SHP77 treated with DMSO at 0.1 percent for 48 hours (cell line): ENCODE data around the gene RRP12.
"Not testable (repeated sequence)": the region's sequence is repeated elsewhere in the genome, so short reads cannot be mapped to it uniquely, and the experiment has no call there.

Source experiments
- DNase-seq: peaks from one replicate; lab custom pipeline; 2025; lab: John Stamatoyannopoulos, UW

Gene RRP12

DNA sequence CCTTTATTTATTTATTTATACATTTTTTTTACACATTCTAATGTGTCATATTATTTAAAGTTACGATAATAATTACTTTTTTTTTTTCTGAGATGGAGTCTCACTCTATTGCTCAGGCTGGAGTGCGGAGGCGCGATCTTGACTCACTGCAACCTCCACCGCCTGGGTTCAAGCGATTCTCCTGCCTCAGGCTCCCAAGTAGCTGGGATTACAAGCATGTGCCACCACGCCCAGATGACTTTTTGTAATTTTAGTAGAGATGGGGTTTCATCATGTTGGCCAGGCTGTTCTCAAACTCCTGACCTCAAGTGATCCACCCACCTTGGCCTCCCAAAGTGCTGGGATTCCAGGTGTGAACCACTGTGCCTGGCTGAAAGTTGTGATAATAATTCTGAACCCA, 5.3 kb upstream of the RRP12 start:
- DNase-seq, result not testable (repeated sequence)

DNA sequence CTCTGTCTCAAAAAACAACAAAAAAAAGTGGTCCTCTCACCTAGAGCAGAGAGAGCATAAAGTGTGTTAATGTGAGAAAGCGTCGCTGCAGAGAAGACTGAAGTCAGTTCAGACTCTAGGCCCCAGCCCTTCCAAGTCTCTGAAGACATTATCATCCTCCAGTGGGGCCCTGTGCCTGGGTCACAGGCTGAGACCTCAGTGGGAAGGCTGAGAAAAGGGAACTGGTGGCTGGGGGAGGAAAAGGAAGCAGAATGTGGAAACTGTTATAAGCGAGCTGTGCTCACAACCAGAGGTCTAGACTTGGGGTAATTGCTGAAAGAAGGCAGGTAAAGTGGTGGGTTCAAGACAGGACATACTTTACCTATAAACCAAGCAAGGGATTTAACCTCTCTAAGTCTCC, 4.9 kb upstream of the RRP12 start:
- no peak for DNase-seq

DNA sequence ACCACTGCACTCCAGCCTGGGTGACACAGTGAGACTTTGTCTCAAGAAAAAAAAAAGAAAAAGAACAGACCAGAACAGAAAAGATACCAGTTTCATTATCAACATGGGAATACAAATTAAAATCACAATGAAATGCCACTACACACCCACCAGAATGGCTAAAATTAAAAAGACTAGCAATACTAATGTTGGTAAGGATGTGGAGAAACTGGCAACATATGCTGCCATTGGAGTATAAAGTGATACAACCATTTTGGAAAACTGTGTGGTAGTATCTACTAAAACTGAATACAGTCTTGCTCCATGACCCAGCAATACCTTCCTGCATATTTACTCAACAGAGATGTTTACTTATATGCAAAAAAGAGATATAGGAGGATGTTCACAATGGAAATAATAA, 2.9 kb upstream of the RRP12 start:
- DNase-seq, result no peak

DNA sequence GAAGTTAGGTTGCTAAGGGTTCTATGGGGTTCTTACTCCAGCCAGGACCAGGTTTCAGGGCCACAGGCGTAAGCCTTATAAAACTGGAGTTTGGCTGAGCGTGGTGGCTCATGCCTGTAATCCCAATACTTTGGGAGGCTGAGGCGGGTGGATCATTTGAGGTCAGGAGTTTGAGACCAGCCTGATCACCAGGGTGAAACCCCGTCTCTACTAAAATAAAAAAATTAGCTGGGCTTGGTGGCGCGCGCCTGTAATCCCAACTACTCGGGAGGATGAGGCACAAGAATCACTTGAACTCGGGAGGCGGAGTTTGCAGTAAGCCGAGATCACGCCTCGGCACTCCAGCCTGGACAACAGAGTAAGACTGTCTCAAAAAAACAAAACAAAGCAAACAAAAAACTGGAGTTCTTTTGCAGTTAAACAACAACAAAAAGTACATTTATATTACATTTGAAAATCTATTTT, 347 bp upstream of the RRP12 start:
- no peak for DNase-seq

DNA sequence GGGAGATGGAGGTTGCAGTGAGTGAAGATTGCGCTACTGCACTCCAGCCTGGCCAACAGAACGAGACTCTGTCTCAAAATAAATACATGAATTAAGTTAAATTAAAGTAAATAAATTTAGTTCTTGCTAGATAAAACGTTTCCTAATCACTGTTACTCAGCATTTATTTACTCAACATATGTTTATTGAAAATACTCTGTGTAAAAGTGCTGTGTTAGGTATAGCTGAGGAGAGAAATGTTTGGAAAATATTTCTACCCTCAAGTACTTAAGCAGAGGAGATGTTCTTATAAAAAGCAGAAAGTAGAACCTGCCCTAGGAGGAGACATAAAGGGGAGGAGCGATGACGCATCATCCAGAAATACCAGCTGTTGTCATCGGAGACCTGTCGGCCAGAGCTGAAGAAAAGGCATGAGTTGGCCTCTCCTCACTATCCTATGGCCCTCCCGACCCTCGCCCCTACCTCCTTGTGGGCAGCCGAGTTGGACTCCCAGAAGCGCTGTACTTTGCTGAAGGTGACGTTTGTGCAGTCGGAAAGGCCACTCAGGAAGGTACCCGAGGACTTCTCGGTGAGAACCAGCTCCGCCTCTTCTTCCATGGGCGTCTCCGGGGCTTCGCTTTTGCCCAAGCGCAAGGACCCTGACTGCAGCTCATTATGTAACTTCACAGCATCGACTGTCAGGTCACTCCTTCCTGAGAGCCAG, 1.1 kb downstream of the RRP12 start:
- peak; percentile 46 for DNase-seq

DNA sequence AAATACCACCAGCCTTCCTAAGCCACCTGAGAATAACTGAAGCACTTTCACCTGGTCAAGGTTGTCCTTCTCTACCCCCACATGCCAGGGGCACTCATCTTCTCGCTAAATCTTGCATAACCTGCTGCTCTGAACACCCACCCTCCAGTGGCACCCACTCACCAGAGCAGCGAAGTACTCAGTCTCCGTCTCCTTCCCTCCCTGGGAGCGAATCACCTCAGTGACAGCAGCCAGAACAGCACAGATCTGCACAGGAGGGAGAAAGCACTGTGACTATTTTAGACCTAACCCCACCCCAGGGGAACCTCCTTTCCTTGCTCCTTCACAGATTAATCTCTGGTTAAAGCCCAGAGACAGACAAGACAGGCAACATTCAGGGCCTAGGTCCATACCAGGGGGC, 5.1 kb downstream of the RRP12 start:
- no peak for DNase-seq

DNA sequence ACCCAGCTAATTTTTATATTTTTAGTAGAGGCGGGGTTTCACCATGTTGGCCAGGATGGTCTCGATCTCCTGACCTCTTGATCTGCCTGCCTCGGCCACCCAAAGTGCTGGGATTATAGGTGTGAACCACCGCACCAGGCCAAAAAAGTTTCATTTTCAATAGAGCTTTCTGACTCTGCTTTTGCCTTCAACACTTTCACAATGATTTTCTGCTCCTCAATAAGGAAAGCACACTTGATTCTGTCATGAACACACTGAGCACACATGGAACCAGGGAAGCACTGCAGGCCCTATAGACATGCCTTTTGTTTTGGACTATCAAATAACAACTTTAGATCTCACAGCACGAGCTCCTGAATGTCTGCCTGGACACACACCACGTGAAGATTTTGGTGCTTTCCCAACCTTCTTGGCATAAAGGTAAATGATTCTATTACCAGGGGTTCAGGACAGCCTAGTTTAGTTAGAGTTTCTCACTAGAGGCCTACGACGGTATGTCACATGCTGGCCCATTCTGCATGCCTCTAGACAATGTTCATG, 8.0 kb downstream of the RRP12 start:
- DNase-seq, result no peak

DNA sequence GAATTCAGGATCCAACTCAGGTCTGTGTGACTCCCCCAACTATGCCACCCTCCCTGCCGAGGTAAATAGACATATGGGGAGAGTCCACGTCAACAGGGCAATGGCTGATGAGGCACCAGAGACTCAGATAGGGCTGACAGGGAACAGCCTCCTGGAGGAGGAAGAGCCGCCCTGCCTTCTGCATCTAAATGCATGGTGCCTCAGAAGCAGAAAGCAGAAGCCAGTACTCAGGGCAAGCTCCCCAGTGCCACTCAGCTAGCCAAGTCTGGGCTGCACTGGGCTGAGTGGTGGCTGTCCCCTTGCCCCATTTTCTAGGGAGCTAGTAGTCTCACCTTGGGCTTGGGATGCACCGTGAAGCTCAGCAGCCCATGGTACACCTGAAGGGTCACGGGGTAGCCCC, 11.0 kb downstream of the RRP12 start:
- no peak for DNase-seq

DNA sequence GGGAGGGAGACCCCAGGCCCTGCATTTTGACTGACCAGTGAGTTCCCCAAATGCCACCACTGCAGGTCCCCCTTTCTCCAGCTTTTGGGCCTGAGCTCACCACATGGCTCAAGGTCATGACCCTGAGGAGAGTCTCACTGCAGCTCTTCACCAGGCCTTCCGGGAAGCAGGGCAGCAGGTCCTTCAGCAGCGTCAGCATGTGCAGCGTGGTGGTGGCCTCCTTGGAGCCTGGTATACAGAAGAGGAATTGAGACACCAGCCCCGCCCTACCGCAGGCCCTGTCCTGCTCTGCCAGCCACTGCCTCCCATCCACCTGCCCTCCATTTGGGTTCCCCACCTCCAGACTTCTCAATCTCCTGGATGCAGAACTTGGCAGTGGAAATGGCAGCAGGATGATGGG, 13.0 kb downstream of the RRP12 start:
- DNase-seq, result no peak

DNA sequence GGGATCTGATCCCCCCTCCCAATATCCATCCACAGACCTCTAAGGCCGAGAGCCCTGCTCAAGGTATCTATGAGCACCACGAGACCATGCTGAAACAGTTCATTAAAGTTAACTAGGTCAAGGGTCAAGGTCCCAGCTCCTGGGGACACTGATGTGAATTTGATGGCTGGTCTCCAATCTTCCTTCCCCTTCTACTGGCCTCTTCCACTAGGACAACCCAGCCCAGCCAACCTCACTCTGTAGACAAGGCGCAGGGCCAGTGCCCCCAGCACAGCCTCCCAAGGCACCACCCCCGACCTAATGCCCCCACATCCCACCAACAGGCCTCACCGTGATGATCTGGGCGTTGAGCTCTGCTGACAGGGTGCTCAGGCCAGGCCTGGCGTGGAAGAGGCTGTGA, 15.6 kb downstream of the RRP12 start:
- no peak for DNase-seq

DNA sequence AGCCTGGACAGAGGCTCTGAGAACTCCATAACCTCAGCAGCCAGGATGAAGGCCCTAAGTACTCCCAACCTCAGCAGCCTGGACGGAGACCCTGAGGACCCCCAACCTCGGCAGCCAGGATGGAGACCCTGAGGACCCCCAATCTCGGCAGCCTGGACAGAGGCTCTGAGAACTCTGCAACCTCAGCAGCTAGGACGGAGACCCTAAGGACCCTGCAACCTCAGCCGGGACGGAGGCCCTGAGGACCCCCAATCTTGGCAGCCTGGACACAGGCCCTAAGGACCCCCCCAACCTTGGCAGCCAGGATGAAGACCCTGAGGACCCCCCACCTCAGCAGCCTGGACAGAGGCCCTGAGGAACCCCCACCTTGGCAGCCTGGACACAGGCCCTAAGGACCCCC, 16.5 kb downstream of the RRP12 start:
- no peak for DNase-seq

DNA sequence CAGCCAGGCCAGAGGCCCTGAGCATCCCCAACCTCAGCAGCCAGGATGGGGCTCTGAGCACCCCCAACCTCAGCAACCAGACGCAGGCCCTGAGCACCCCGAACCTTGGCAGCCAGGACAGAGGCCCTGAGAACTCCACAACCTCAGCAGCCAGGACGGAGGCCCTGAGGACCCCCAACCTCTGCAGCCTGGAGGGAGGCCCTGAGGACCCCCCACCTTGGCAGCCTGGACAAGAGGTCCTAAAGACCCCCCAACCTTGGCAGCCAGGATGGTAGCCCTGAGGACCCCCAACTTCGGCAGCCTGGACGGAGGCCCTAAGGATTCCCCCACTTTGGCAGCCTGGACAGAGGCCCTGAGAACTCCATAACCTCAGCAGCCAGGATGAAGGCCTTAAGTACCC, 17.0 kb downstream of the RRP12 start:
- no peak for DNase-seq

DNA sequence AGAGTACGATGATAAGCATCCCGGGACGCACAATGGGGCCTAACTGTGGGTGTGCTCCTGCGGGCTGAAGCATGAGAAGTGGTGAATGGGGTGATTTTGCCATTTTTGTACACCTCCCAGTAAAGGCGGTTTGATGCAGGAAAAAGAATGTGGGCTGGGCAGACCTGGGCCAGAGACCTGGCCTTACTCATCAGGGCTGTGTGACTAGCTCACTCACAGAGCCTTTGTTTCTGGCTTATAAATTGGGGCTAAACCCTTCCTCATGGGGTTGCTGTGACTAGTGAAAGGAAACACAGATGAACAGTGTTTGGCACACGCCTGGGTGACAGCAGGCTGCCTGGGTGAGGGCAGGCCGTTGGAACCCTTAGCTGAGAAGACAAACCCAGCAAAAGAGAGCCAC, 18.0 kb downstream of the RRP12 start:
- DNase-seq, result no peak

DNA sequence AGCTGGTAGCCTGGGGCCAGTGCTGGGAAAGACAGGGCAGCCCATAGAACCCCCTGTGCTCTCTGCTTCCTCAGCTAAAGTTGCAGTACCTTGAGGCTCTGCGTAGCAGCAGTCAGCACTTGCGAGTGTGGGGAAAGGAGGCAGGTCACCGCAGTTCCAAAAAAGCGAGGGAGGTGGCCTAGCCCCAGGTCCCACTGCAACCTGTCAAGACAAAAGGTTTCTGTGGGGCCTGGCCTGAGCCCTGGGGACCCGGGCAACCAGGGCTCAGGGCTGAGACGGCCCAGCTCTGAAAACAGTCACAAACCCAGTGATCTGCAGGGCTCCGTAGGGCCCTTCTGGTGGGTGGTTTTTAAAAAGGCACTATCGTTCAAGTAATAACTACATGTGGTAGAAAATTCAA, 19.5 kb downstream of the RRP12 start:
- no peak for DNase-seq

DNA sequence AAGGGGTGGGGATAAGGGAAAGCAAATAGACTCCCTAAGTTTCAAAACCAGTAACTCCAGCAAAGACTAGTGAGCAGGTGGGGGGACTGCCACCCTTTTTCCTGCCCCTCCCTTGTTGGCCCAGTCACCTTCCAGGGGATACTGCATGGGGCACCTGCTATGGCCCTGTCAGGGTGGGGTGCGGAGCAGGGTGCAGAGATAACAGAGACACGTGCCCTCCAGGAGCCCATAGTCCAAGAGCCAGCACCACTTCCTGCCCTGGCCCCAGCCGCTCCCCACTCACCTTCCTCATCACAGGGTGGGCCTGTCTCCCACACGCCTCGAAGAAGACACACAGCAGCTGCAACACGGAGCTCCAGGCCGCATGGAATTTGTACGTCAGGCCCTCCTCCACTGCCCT, 20.6 kb downstream of the RRP12 start:
- DNase-seq, result no peak

DNA sequence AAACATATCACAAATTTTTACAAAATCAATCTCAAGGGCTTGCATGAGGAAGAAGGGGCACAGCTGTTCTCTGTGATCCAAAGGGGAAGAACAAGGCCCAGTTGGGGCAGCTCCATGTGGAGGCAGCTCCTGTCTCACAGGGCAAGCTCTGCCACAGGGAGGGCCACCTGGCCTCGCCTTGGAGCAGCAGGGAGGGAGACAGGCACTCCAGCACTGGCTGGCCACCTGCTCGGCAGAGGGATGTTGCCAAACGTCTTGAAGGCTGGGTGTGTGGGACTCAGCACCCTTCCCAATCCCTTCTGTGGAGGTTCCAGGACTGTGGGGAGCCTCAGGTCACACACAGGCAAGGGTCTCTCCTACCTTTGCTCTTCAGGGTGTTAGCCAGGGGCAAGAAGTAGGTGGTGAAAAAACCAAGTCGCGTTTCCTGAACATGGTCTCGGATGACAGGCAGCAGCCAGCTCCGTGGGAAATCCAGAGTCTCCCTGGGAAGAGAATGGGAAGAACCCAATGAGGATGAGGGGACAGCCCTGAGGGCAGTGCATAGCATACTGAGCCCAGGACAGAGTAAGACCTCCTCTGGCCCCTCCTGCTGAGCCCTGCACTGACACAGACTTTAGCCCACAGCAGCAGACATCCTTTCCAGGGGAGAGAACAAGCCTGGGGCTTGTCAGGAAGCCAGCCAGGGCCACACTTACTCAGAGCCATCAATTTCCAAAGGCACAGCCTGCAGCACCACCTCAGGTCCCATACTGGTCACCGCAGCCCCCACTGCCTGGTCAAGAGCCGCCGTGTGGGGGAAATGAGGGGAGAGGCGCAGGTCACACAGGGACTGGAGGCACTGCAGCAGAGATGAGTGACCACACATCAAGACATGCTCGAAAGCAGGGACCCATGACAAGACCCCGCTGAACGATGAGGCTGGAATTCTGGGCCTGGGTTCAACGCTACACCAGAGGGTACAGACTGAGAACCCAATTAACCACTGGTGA, 21.9 kb downstream of the RRP12 start:
- DNase-seq, result no peak

DNA sequence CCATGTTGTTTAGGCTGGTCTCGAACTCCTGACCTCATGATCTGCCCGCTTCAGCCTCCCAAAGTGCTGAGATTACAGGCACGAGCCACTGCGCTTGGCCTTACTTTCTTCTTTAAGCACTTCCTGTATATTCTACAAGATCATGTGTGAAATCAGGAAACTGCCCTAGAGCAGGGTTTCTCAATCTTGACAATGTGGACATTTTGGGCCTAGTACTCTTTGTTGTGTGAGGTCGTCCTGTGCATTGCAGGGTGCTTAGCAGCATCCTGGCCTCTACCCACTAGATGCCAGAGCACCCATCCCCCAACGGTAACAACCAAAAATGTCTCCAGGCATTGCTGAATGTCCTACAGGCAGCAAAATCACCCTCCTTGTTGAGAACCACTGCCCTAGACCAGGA, 24.7 kb downstream of the RRP12 start:
- DNase-seq, result no peak

DNA sequence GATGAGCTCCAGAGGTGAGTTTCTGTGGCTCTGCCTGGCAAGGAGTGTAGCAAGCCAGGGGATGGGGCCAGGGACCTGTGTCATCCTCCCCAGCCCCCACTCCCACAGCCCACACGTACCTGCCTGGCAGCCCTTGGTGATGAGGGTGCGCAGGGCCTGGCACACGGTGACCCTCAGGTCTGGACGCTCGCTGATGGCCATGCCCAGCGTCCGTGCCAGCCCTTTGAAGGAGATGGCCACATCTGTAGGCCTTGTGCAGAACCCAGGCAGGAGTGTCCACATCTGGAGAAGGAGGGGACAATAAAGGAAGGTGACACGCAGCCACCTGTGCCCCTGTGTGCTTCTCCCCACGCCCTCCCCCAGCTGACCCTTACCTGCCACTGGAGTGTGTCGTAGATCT, 27.7 kb downstream of the RRP12 start:
- no peak for DNase-seq

DNA sequence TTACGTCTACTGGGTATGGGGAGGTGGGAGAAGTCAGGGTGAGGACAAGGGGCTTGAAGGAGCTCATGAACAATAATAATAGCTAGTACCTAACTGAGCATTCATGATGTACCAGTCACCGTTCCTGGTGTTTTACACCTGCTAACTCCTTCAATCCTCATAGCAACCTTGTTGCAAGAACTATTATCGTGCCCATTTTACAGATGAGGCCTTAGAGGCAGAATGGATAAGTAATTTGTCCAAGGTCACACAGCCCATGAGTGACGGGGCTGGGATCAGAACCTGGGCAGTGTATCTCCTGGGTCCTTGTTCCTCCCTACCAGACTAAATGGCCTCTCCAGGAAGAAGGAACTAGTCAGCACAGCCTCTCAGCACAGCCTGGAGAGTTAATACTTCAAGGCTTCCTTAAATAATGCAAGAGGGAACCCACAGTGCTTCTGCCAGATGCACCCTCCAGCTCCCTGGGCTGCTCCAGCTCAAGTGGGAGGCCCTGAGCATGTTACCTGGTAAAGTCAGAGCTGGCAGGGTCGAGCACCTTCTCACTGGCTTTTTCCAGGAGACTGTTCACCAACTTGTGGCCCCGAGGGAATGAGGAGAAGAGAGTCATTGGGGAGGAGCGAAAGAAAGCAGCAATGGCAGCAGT, 28.8 kb downstream of the RRP12 start:
- DNase-seq, result no peak

DNA sequence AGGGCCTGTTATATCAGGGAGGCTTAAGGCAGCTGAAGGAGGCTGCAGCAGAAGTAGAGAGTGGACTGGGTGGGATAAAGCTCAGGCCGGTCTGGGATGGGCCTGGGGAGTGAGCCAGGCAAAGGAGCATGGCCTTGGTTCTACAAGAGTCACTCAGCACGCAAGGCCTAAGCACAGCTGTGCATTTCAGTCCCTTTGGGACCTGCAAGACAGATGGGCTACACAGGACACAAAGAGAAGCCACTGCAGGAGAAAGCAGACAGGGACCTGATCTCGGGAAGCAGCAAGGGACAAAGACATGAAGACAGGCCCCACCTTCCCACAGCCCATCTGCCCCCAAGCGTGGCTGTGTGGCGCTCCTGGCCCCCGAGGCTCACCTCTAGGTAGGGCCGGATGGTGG, 29.4 kb downstream of the RRP12 start:
- DNase-seq, result no peak

DNA sequence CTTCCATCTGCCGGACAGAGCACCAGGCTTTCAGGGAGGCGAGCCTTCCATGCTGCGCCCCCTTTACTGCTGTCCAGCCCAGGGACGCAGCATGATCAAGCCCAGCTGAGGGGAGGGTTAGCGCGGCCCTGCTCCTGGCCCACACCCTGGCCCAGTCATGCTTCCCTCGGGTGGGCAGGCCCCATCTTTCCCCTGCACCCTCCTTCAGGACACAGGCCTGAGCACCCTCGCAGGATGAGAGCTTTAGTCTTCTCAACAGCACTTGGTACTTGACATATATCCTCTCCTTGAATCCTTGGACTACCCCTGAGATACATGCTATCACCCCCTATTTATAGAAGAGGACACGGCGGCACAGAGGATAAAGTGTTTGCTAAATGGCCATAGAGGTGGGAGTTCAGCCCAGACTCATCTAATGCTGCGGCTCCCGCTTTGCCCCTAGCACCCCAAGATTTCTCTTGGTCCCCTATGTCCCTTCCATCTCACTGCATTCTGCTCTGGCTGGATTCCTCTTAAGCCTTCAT, 34.0 kb downstream of the RRP12 start:
- no peak for DNase-seq

DNA sequence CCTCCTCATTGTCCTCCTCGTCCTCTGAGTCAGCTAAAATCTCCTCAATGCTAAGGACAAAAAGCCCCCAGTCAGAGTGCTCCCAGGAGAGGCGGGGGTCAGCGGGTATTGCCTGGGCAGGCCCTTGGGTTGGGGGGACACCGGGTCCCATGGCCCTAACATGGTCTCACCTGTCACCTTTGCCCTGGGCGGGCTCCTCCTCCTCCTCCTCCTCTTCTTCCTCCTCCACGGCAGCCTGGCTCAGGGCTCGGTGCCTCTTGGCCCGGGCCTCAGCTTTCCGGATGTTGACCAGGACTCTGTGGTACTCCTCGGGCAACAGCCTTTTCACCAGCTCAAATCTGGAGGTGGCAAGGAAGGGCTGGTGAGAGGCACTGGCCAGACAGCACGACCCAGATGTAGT, 34.6 kb downstream of the RRP12 start:
- DNase-seq, result no peak
